GM12875 (cell line): Measurements from ENCODE around the gene PRKCZ.

Experiments
- H3K4me3 ChIP-seq: one replicate; pipeline ENCODE4 v1.5.1; 2011; ENCODE audit warnings: low read depth, low read length, control low read depth
- CTCF ChIP-seq: IDR thresholded peaks from 2 replicates; pipeline ENCODE4 v1.5.1; 2011; ENCODE audit warnings: low read depth, mild to moderate bottlenecking, control low read depth, inconsistent platforms, low read length, moderate library complexity, borderline replicate concordance; ENCODE audit not compliant: insufficient read depth

The PRKCZ gene

GRCh38 chr1:2086446-2087078 is 36.4 kb downstream of the PRKCZ start:
- no peak overlapping the region for H3K4me3 ChIP-seq
- no peak for TF ChIP-seq CTCF

- no peak overlapping the region for H3K4me3 ChIP-seq
- no peak for TF ChIP-seq CTCF
Measured at GRCh38 chr1:2087766-2088165, 37.6 kb downstream of the PRKCZ start.

- no peak for TF ChIP-seq CTCF
- H3K4me3 ChIP-seq, result no peak overlapping the region
Measured at GRCh38 chr1:2088458-2088857, 38.2 kb downstream of the PRKCZ start.

- no peak for TF ChIP-seq CTCF
Measured at GRCh38 chr1:2089051-2089450, 38.8 kb downstream of the PRKCZ start.

GRCh38 chr1:2090216-2090890 is 40.1 kb downstream of the PRKCZ start:
- no peak for TF ChIP-seq CTCF
- H3K4me3 ChIP-seq, result no peak overlapping the region

More at GRCh38 chr1:2089051-2089450, 38.8 kb downstream of the PRKCZ start:
- H3K4me3 ChIP-seq, result no peak overlapping the region

- no peak overlapping the region for H3K4me3 ChIP-seq
- peak; percentile 75 for TF ChIP-seq CTCF
Measured at GRCh38 chr1:2091611-2092604, 41.7 kb downstream of the PRKCZ start.
